ENCODE results near the gene MOGAT1.
"Not testable (repeated sequence)": the region's sequence is repeated elsewhere in the genome, so short reads cannot be mapped to it uniquely, and the experiment has no call there.

Gene MOGAT1

GRCh38 chr2:222670191-222671038 is 1.0 kb upstream of the MOGAT1 start:
- DNase-seq: no peak

GRCh38 chr2:222672068-222672401 is 577 bp downstream of the MOGAT1 start:
- no peak for DNase-seq

GRCh38 chr2:222673273-222673672 is 1.8 kb downstream of the MOGAT1 start:
- no peak for DNase-seq

DNA sequence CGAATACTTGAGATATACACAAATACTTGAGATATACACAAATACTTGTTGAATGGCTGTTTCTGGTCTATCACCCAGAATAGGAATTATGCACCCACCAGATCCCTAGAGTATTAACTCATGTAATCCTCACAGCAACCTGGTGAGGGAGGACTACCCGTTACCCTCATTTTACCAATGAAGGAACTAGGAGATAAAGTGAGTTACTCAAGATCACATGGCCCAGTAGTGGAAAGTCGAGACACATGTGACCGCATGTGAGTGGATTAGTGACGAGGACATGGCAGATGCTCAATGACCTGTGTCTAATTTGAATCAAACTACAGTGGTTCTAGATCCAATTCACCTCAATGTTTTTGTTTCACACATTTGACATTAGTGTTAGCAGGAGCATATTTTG is 2.4 kb downstream of the MOGAT1 start:
- DNase-seq: no peak

DNA sequence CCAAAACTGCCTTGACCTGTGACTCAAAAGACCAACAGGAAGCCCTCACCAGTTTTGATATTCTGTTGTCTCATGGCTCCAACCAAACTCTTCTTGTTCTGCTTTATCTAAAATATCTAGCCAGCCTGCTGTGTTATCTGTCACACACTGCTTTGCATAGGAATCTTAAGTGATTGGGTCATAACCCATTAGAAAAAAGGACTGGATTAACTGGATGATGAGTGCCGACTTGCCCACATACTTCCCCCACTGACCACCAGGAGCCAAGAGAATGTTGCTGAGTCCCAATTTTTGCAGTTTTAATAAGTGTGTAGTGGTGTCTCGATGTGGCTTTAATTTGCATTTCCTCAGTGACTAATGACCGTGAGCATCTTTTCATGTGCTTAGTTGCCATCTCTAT is 6.5 kb downstream of the MOGAT1 start:
- no peak for DNase-seq

- DNase-seq: no peak
These were observed 12.3 kb downstream of the MOGAT1 start for GRCh38 chr2:222683805-222684204.

DNA sequence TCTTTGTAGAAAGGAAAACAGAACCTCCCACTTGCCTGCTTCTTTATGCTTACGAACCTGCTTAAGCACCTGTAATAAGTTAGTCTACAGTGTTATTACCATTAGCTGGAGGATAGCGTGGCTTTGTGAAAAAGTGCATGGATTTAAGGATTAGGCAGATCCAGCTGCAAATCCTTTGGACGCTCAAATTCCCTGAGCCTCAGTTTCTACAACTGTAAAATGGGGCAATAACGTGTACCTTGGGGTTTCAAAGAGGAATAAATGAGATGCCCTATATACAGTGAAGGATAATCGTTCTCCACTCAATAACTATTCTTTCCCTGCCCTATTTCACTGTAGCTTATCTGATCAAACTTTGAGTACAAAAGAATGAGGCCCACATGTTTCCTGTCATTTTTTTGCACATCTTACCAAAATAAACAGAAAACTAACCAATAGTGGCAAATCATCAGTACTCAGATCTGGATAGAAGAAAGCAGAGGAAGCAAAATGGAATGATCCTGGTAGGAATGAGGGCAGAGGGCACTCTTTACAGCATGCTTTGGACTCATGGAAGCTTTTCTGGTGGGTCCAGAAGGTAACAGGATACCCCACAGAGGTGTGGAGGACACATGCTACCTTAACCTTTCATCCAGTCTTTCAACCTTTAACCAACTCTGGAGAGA is 14.8 kb downstream of the MOGAT1 start:
- no peak for DNase-seq

- no peak for DNase-seq
These were observed 17.5 kb downstream of the MOGAT1 start for GRCh38 chr2:222688917-222689316.

DNA sequence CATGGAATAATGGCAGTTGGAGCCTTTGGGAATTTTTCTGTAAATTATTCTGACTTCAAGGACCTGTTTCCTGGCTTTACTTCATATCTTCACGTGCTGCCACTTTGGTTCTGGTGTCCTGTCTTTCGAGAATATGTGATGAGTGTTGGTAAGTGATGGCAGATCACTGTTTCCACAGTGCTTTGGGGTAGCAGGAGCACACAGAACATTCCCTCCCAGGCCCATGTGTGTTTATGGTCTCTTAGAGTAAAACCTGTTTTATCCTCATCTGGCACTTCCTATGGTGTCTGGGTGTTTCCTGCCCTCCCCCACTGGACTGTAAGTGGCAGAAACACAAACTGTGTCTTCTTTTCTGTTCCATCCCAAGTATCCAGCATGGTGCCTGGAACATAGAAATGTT is 17.9 kb downstream of the MOGAT1 start:
- no peak for DNase-seq

DNA sequence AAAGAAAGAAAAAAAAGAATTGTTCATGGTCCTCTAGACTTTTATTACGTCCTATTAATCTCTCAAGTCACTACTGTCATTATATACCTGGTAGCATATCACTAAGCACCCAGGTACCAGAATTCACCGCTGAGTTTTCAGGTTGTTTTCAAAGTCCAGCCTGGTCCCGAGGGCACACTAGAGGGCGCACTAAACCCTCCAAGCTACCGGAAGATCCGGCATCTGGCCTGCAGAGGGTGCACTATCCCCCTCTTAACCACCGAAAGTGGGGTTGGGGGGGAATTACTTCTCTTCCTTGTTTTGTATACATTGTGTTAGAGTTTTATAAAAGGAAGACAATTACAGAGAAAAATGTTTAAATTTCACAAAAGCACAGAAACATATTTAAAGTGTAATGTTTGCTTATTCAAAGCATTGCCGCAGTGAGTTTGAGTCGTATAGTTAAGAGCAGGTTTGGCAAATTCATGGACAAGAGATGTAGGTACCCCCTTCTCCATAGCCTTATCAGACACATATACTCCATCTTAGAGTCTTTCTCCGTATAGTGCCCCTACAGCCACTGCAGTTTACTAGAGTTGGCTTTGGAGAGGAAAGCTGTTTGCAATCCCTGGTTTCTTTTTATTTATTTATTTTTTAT is 19.2 kb downstream of the MOGAT1 start:
- no peak for DNase-seq

DNA sequence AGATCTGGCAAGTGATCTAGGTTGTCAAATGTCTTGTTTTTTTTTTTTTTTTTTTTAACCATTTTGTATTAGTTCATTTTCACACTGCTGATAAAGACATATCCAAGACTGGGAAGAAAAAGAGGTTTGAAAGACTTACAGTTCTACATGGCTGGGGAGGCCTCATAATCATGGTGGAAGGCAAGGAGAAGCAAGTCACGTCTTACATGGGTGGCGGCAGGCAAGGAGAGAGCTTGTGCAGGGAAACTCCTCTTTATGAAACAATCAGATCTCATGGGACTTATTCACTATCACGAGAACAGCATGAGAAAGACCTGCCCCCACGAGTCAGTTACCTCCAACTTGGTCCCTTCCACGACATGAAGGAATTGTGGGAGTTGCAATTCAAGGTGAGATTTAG is 22.0 kb downstream of the MOGAT1 start:
- not testable (repeated sequence) for DNase-seq

DNA sequence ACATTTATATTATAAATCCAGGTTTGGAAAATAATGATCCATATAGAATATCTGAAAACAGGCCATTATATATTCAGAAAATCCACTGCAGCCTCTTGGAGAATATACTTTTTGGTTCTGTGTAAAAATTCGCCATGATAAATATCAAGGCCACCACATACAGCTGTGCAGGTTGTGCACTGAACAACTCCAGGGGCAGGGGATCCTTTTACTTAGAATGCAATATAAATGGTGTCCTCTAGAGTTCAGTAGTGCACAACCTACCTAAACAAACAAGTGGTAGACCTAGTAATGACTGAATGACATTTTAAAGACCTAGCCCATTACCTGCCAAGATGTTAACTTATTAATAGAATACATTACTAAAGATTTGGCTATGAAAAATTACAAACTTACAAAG is 22.4 kb downstream of the MOGAT1 start:
- no peak for DNase-seq

GRCh38 chr2:222698276-222698675 is 26.8 kb downstream of the MOGAT1 start:
- DNase-seq: no peak

GRCh38 chr2:222701233-222701632 is 29.8 kb downstream of the MOGAT1 start:
- no peak for DNase-seq

DNA sequence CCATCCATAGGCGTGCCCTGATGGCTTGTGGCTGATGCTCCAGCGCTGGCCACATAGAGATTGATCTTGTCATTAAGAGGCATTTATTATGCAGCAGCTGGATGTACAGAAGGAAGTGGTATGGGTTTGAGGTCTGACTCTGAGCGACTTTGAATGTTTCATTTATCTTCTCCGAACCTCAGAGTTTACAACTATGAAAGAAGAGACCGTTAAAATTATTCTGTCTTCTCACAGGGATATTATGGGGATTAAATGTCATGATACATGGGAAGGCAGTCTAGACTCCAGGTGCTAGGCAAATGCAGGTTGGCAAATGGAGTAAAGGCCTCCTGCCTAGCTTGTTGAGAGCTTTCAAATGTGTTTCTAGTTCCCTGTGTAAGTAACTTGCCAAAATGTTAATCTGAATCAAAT is 30.3 kb downstream of the MOGAT1 start:
- DNase-seq: no peak

DNA sequence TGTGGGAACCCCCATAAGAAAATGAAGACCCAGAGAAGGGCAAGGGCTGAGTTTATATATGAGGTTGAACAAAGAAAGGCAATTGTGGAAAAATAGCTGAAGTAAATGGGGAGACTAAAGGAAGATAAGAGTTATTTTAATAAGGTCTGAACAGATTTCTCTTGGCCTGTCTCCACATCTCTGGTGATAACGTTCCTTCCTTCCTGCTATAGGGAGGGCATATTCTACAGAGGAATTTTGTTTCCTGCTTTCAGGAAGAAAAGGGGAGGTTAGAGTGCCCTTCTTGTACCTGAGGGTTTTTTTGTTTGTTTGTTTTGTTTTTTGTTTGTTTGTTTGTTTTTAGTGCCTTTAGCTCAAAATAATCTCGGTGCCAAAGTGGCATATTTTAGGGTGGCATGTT is 31.6 kb downstream of the MOGAT1 start:
- no peak for DNase-seq

DNA sequence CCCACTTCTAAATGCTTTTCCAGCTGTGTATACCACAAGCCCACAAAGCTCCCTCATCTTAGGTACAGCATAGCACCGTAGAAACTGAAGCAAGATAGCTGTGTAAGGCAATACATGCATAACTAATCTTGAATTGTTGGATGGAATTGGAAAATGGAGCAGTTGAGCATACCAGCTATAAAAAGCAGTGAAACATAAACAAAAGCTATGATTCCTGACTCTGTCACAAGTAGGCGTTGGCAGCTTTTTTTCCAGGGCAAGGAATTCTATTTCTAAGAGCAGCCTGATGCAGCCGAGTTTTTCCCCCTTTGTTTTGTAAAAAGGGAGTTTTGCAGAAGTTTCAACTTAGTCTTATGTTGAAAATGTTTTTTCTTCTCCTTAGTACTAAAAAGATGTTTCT is 32.4 kb downstream of the MOGAT1 start:
- no peak for DNase-seq

GRCh38 chr2:222706616-222707015 is 35.2 kb downstream of the MOGAT1 start:
- no peak for DNase-seq

DNA sequence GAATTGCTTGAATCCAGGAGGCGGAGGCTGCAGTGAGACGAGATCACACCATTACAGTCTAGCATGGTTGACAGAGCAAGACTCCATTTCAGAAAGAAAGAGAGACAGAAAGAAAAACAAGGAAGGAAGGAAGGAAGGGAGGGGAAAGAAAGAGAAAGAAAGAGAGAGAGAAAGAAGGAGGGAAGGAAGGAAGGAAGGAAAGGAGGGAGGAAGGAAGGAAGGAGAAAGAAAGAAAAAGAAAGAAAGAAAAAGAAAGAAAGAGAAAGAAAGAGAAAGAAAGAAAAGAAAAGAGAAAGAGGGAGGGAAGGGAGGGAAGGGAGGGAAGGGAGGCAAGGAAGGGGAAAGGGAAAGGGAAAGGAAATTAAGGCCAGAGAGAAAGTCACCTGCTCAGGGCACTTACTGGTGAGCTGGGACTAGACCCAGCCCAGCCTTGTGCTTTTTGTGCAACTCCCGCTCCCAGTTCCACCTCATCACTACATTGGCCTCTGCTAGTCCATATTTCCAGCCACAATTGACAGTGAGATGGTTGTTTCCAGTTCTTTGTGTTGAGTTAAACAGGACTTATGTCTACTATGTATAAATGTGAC is 35.7 kb downstream of the MOGAT1 start:
- no peak for DNase-seq

- no peak for DNase-seq
These were observed 36.3 kb downstream of the MOGAT1 start for GRCh38 chr2:222707689-222708273.

DNA sequence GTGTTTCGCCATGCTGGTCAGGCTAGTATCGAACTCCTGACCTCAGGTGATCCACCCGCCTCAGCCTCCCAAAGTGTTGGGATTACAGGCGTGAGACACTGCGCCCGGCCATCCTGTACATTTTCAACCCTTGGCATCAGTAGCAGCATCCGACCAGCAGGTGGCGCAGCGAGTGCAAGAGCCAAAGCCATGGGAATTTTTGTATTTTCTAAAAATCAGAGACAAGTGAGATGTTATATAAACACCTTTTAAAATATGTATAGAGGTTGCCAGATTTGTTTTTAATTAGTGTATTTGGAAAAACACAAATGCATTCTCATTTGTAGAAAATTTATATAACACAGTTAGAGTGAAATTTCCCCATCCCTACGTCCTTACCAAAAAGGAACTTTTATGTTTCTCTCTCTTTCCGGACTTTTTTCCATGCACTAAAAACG is 36.8 kb downstream of the MOGAT1 start:
- DNase-seq: peak; percentile 12

DNA sequence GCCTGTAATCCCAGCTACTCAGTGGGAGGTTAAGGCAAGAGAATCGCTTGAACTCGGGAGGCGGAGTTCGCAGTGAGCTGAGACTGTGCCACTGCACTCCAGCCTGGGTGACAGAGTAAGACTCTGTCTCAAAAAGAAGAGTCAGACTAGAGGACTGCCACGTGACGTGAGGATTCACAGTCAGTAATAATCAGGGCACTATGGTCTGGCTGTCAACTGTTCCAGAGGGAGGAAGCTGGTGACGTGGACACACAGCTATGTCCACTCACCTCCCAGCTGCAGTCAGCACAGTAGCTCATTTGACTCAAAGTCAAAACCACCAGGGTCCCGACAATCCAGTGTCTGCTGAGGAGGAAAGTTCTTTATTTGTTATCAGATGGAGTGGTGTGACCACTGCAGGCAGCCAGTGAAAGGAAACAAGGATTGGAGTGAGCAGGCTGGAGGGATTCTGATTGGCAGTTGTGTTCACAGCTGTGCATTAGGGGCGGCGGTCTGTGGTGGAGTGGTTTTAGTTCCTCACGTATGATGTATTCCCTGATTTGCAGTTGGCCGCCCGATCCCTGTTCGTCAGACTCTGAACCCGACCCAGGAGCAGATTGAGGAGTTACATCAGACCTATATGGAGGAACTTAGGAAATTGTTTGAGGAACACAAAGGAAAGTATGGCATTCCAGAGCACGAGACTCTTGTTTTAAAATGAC is 37.9 kb downstream of the MOGAT1 start:
- DNase-seq: peak; percentile 96

GRCh38 chr2:222710736-222711135 is 39.3 kb downstream of the MOGAT1 start:
- no peak for DNase-seq

All from SHP77 treated with DMSO at 0.1 percent for 48 hours (cell line).